Stimulated activated CD4-positive, alpha-beta T cell treated with anti-CD3 and anti-CD28 coated beads, TNF-alpha, amount 100 ng/mL, for 4 hours (primary cell): ENCODE results near the gene MACC1.

ENCODE experiments used
- DNase-seq, 3 experiments: peaks; one replicate each; pipeline ENCODE4 v3.0.0-alpha.2; 2020; ENCODE audit warnings: low read depth in 3 of 3

Gene MACC1, protein sequence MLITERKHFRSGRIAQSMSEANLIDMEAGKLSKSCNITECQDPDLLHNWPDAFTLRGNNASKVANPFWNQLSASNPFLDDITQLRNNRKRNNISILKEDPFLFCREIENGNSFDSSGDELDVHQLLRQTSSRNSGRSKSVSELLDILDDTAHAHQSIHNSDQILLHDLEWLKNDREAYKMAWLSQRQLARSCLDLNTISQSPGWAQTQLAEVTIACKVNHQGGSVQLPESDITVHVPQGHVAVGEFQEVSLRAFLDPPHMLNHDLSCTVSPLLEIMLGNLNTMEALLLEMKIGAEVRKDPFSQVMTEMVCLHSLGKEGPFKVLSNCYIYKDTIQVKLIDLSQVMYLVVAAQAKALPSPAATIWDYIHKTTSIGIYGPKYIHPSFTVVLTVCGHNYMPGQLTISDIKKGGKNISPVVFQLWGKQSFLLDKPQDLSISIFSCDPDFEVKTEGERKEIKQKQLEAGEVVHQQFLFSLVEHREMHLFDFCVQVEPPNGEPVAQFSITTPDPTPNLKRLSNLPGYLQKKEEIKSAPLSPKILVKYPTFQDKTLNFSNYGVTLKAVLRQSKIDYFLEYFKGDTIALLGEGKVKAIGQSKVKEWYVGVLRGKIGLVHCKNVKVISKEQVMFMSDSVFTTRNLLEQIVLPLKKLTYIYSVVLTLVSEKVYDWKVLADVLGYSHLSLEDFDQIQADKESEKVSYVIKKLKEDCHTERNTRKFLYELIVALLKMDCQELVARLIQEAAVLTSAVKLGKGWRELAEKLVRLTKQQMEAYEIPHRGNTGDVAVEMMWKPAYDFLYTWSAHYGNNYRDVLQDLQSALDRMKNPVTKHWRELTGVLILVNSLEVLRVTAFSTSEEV

DNA sequence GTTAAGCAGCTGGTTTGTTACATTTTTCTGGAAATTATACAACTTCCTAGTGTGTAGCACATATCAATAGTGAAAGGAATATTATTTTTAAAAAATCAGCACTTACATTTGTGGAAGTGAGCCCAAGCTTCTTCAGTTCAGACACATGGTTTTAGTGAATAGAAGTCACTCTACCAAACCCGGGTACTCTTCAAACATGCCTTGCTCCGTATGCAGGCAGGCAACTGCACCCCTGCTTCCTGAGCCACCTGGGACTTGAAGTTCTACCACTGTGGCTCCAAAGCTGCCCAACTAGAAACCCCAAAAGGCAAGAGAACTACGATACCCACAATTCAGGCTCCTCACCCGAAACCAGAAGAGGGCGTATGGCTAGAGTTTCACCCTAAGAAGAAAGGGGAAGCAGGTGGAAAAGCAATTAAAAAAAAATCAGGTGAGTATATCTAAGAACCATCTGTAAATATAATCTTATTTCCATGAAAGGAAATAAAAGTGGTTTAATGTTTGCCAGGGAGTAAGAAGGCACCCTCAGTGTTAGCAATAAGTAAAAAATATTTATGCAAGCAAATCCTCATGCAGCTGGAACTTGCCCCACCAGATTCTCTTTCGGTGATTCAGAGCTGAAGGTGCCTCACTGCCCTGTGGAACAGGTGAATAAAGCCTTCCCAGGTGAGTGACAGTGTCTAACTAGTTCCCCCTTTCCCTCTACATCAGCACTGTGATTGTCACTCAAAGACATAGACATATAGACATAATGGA, at the start of gene MACC1:
TSS of gene MACC1 (minus strand) at position 192 of the 756 bp plus-strand sequence. CDS start 55,522 bp downstream, outside the sequence.
- no peak for DNase-seq

GRCh38 chr7:20264623-20265022, 47.4 kb upstream of the MACC1 start:
- no peak for DNase-seq

DNA sequence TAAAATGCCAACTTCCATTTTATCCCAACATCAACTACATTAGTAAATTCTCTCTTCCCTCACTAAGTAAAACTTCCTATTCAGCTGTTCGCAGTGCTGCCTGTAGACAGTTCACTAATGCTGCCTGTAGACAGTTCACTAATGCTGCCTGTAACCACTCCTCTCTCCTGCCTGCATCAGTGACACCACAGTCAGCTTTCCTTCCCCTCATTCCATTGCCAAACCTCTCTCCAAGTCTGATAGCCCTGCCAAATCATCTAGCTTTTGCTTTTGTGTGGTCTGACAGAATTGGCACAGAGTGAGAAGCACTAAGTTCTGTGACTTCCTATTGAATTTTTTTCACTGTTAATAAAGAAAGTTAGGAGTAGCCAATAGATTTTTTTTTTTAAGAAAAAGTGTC, 43.0 kb upstream of the MACC1 start:
- no peak for DNase-seq

DNA sequence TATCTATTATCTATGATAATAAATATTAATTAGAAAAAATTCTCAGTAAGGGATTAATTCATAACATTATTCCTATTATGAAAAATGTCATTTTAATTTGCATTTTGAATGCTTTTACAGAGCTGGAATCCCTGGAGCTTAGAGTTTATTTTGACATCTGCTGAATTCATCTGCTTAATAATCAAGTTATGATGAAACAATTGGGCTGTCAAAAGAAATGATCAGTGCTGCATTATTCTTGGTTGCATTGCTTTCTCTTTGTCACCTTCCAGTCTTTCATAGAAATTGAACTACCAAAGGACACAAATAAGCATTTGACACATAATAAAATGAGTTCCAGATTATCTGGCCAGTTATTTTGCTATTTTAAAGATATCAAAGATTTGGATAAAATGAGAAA, 40.0 kb upstream of the MACC1 start:
- no peak for DNase-seq

GRCh38 chr7:20249920-20250319, 32.7 kb upstream of the MACC1 start:
- DNase-seq: no peak

GRCh38 chr7:20249376-20249775, 32.2 kb upstream of the MACC1 start:
- no peak for DNase-seq

- DNase-seq: no peak
Observed at GRCh38 chr7:20246236-20246635, 29.1 kb upstream of the MACC1 start.

GRCh38 chr7:20244334-20245120, 27.3 kb upstream of the MACC1 start:
- DNase-seq: no peak

DNA sequence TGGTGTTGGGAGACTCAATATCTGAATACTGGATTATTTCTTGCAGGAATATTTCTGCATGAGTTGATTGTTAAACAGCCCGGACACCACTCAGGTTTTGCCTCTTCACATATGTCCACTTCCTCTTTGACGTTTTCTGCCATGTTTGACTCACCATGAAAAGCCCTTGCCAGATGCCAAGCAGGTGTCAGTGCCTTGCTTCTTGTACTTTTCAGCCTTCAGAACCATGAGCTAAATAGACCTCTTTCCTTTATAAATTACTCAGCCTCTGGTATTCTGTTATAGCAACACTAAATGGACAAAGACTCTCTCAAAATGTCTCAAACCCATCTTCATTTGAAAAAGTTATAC, 24.7 kb upstream of the MACC1 start:
- no peak for DNase-seq

DNA sequence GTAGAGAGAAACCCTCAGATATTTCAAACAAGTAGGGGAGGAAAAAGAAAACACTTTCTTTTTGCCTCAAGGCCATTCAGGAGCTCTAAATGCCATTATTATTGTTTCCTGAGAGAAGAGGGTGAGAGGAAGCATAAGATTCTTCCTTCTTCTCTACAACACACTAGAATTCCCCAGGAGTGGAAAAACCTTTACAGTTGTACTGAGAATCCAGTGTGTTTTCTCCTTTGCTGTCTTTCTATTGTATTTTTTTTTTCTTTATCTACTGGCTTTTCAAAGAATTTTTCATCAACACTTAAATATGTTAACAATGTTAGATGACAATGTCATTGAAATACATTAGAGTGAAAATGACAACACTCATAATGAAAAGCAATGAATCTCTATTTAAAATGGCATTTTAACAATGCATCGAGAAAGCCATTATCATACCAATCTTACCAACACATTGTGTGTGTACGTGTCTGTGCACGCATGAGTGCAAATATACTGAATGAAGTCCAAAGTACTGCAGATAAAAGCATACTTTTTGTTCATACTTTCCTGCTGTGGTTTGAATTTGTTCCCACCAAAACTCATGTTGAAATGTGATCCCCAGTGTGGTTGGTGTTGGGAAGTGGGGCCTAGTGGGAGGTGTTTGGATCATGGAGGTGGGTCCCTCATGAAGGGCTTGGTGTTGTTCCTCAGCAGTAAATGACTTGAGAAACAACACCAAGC, 24.2 kb upstream of the MACC1 start:
- no peak for DNase-seq

DNA sequence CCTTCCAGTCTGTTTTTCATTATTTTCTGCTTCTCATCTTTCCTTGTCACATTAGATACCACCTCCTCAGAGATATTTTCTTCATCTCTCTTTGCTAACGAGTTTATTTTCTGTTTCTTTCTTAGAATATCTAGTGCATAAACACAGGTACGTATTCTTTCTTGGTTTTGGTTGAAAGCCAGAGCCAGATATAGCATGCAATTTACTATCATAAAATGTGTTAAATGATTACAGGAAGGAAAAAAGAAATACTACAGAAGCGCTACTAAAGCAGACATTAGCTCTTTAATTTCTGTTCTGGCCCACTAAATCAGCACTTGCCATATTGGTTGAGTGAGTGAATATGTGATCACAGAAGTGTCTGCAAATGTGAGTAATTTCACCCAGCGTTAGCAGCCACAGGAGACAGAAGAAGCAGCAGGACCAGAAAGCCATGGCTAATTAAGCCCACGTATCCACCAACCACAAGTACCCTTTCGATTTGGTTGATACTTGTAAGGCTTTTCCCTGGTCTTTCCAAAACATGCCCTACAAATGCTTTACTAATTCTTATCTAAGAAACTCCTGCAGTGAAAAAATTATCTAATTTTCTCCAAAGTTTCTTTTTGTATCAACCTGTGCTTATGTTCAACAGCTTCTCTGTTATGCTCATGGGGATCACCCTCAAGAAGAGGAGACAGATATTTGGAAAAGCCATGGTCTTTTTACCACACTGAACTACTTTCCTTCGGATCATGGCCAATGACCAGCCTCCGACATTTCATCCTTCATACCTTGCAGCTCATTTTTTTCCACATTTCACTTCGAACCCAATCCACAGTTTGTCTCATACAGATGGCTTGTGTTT, 23.1 kb upstream of the MACC1 start:
- no peak for DNase-seq

- DNase-seq: no peak
Observed at GRCh38 chr7:20238754-20239324, 21.7 kb upstream of the MACC1 start.

DNA sequence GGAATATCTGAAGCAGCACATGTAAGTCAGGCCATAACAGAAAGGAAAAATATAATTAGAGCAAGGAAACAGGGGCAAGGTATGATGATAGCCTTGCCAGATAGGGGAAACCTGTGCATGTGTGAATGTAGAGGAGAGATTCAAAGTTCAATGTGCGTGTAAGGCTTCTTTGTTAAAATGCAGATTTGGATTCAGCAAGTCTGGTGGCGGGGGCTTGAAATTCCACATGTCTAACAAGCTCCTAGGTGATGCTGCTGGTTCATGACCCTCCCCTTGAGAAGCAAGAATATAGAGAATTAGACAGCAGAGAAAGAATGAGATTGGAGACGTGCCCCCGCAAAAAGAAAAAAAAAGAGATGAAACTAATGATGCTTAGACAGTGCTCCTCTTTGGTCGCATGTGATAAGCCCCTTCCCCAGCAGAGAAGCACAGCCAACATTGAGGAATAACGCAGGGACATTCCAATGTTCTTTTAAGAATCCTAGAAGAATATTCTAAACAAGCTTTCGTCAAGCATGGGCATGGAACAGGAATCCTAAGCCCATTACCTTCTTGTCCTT, 21.1 kb upstream of the MACC1 start:
- DNase-seq: no peak

DNA sequence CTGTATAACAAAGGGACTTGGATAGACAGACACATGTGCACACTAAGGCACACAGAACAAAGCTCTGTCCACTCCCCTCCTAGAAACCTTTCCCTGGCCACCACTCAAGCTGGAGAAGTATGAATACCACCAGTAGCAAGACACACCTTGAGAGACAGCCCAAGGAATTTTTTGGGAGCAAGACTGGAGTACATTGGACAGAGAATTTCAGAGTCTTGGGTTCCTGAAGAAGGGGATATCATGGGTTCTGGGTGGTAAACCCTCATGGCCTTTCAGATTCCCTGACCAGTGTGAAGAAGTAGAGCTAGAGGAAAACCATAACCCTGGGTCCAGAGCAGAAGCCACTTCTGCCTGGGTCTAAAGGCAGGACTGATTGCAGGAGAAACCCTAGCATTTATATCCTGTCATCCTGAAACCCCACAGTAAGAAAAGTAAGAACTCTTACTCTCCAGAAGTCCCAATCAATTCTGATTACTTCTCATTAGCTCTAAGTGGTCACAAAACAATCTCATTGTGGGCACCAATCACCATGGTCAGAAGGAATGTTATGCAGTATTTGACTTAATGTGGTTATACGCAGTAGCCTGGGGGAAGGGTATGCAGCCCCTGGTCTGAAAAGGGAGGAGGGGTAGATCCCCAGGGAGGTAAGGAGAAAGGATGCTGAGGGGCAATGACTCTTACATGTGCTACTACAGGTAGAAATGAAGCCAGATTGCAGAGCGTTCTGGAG, 20.4 kb upstream of the MACC1 start:
- no peak for DNase-seq

GRCh38 chr7:20236790-20237189, 19.6 kb upstream of the MACC1 start:
- no peak for DNase-seq

DNA sequence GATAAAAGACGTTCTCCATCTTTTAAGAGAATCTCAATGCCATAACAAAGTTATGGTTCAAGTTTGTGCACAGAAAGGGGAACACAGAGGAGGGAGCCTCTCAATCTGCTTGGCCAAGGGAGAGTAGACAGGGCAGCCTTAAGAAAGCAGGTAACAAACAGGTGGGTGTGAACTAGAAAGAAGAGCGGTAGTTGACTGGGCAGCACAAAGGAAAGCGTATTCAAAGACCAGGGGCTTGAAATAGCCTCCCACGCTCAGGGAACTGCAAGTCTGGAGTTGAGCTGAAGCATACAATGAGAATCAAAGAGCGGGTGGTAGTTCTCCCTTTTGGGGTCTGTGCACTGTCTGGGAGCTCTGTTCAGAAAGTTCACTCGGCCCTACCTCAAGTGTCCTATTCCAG, 18.9 kb upstream of the MACC1 start:
- no peak for DNase-seq

DNA sequence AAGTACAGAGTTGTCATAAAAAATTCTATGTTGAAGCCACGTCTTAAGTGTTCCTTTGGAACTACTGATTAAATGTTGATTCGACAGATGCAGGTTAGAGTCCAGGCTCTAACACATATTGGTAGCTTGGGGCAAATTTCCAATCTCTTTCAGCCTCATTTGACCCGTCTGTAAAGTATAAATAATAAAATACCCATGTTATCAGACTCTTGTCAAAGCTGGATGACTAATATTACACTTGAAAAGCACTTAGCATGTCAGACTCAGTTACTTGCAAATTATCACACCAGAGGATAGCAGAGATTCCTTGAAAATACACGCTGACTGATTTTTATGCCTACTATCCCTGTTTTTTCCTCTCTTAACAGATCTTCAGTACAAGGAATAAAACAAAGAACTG, 18.1 kb upstream of the MACC1 start:
- DNase-seq: no peak

GRCh38 chr7:20233362-20233761, 16.2 kb upstream of the MACC1 start:
- no peak for DNase-seq

DNA sequence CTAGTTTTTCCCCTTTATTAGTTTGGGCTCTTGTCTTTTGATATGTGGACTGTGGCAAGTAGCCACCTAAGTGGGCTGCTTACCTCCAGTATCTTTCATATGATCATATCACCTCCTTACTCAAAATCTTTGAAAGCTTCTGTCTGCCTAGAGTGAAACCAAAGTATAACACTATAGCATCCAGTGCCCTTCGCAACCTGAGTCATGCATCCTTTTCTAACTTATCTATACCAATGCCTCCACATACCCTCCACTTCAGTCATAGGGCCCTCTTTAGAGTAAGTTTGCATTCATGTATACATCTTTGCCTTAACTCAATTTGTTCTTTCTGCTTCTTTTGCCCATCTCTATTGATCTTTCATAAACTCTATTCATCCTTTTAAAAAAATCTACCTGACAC, 15.7 kb upstream of the MACC1 start:
- no peak for DNase-seq
